ENCODE measurements around the gene IRF7.

GRCh38 chr11:623999-624704, 8.4 kb upstream of the IRF7 start:
- TF ChIP-seq CTCF (IDR thresholded peaks at IDR 0.05), result no peak
- TF ChIP-seq POLR2A (IDR thresholded peaks at IDR 0.05), result no peak

Data from vagina (tissue), 2 donors.